Keratinocyte (primary cell): ENCODE data around the gene POLE.

ENCODE experiments used
- EZH2 ChIP-seq: IDR thresholded peaks from one replicate; pipeline ENCODE4 v1.6.1; 2012; ENCODE audit warnings: inconsistent platforms, mild to moderate bottlenecking, low read length, moderate library complexity
- TF ChIP-seq, protein P1 (sequence below), 3 experiments: IDR thresholded peaks in 1 of 3; conservative IDR thresholded peaks in 1 of 3; optimal IDR thresholded peaks in 1 of 3; 2 replicates in 2 of 3; 3 replicates in 1 of 3; pipeline versions ENCODE3 to v1.5.1; 2011; ENCODE audit warnings: low read length in 3 of 3, mild to moderate bottlenecking in 3 of 3, moderate library complexity in 2 of 3, control low read depth in 1 of 3, inconsistent platforms in 1 of 3; ENCODE audit not compliant: insufficient read depth in 2 of 3; ENCODE audit errors: extremely low read depth in 1 of 3

DNA sequence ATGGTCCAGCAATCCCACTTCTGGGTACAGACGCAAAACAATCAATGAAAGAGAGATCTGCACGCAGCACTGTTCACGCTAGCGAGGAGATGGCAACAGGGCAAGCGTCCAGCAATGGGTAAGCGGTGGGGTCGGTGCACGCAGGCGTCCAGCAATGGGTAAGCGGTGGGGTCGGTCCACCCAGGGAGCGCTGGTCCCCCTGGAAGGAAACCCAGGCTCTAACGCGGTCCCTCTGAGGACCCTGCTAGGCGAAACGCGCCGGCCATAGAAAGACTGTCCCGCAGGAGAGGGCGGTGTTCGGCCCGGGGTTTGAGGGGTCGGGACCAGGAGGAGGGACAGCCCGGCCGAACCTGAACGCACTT is 22.9 kb upstream of the POLE start:
- TF ChIP-seq, protein P1, sequence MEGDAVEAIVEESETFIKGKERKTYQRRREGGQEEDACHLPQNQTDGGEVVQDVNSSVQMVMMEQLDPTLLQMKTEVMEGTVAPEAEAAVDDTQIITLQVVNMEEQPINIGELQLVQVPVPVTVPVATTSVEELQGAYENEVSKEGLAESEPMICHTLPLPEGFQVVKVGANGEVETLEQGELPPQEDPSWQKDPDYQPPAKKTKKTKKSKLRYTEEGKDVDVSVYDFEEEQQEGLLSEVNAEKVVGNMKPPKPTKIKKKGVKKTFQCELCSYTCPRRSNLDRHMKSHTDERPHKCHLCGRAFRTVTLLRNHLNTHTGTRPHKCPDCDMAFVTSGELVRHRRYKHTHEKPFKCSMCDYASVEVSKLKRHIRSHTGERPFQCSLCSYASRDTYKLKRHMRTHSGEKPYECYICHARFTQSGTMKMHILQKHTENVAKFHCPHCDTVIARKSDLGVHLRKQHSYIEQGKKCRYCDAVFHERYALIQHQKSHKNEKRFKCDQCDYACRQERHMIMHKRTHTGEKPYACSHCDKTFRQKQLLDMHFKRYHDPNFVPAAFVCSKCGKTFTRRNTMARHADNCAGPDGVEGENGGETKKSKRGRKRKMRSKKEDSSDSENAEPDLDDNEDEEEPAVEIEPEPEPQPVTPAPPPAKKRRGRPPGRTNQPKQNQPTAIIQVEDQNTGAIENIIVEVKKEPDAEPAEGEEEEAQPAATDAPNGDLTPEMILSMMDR (optimal IDR thresholded peaks at IDR 0.05 in 1 of 3, IDR thresholded peaks at IDR 0.05 in 1 of 3, conservative IDR thresholded peaks at IDR 0.05 in 1 of 3; ENCODE audit: extremely low read depth in 1 of 3, insufficient read depth in 2 of 3, low read length in 3 of 3), result no peak
- no peak for TF ChIP-seq EZH2
